Transverse colon (tissue), 4 donors: ENCODE results near the gene FAM151B.

ENCODE experiments used
- CTCF ChIP-seq, 5 experiments: fragments of 200-600 bp in 3 of 5; fragments of 450-650 bp in 2 of 5; sonication (generic) in 3 of 5; IDR thresholded peaks; 1 replicate in 2 of 5; 2 replicates in 3 of 5; pipeline ENCODE4 v1.5.1; 2016 to 2017; ENCODE audit warnings: antibody characterized with exemption in 5 of 5, inconsistent platforms in 3 of 5, mild to moderate bottlenecking in 2 of 5, moderate library complexity in 1 of 5
- POLR2A ChIP-seq: fragments of 450-650 bp; IDR thresholded peaks from one replicate; pipeline ENCODE4 v1.6.1; 2016; ENCODE audit warnings: antibody characterized with exemption, mild to moderate bottlenecking, moderate library complexity
- POLR2AphosphoS5 ChIP-seq, 3 donors: sonication (generic); formaldehyde crosslinking; IDR thresholded peaks; one replicate each; pipeline ENCODE4 v1.6.1; 2016; ENCODE audit warnings: antibody characterized with exemption in 3 of 3

GRCh38 chr5:80503641-80504040, 15.7 kb downstream of the FAM151B start:
- TF ChIP-seq CTCF (IDR thresholded peaks at IDR 0.05) (no peak), POLR2A (no peak), POLR2AphosphoS5 (IDR thresholded peaks at IDR 0.05) (no peak)
